ENCODE measurements around the gene OR2T1.
"Not testable (repeated sequence)": the region's sequence is repeated elsewhere in the genome, so short reads cannot be mapped to it uniquely, and the experiment has no call there.

Gene OR2T1

DNA sequence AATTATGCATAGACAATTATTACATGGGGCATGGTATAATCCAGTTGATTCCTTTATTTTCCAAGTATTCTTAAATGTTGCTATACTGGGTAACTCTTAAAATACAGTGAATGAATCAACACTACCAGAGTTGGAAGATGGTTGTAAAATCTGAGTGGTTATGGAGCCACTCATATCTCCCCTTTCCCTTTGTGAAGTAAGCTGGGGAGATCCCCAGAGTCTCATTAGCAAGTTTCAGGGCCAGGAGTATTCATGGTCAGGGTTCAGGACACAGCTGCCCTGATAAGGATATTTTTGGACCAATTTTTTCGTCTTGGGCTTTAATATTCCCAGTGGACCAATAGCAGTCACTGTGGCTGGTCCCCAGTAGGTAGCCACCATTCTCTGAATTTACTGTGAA is 35.8 kb downstream of the OR2T1 start:
- DNase-seq, result not testable (repeated sequence)

DNA sequence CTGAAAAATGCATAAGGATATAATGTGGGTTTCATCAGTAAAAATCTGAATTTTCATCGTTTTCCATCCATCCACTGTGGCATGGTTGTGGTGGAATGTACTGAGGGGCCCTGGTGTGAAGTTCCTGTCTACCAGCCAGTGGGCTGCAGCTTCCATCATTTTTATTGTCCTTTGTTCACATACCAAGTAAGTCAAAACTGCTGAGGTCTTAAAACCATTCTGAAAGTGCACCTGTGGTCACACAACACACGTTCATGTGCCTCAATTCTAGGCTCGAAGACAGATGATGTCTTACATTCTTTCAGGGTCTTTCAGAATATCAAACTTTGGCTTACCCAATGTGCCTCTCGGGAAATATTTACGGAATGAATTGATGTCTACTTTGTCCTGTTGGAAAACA is 36.4 kb downstream of the OR2T1 start:
- not testable (repeated sequence) for DNase-seq

DNA sequence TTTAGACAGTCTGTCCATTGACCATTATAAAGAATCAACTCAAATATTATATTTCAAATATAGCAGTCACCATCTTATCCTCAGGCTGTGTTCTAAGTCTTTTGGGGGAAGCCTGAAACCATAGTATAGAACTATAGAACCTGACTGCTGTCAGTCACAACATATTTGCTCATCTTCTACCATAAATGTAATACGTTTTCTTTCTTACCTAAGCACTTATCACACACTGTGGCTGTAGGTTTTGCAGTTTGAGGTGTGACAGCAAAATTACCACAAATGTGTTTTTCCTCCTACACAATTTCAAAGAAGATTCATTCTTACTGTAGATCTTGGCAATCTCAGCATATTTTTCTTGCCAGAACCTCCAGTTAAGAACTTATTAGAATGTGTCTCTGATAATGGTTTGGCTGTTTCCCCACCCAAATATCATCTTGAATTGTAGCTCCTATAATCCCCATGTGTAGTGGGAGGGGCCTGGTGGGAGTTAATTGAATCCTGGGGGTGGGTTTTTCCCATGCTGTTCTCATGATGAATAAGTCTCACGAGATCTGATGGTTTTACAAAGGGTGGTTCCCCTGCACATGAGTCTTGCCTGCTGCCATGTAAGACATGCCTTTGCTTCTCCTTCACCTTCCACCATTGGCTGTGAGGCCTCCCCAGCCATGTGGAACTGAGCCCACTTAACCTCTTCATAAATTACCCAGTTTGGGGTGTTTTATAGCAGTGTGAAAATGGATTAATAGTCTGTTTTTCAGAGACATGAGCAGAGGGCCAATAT is 39.8 kb downstream of the OR2T1 start:
- not testable (repeated sequence) for DNase-seq

DNA sequence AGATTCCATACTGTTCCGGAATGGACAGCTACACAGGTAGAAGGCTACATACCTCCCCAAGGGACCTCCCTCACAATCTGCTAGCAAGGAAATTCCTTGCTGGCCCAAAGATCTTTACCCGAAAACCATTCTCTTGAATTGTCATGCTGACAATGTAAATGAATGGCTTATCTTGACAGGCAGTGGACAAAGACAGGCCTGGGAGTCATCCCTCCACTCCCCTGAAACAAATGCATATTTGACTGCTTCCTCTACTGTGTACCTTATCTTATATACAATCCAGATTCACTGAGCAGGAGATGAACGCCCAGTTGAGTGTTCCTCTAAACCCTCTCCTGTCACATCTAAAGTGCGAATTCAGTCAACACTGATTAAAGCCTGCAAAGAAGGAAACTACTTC is 41.8 kb downstream of the OR2T1 start:
- not testable (repeated sequence) for DNase-seq

DNA sequence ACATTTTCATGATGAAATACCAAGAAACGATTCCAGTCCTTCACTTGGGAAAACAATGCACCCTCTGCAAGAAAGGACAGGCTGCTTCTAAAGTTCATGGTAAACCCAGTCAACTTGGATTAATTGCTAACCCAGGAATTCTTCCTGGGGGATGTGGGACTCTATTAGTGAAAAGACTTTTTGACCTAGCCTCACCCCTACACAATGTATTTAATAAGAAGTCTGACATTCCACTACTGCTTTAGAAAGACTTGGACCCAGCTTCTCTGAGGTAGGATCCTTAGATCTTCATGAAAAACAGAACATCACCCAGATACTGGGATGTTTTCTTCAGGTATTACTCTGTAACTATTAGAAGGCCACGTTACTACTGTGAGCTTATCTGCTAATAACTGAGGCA is 42.6 kb downstream of the OR2T1 start, which contains the start of gene OR2T2:
OR2T2 (plus strand) TSS at position 239 of the 400 bp plus-strand sequence. CDS start 7,161 bp downstream, outside the sequence.
- not testable (repeated sequence) for DNase-seq

DNA sequence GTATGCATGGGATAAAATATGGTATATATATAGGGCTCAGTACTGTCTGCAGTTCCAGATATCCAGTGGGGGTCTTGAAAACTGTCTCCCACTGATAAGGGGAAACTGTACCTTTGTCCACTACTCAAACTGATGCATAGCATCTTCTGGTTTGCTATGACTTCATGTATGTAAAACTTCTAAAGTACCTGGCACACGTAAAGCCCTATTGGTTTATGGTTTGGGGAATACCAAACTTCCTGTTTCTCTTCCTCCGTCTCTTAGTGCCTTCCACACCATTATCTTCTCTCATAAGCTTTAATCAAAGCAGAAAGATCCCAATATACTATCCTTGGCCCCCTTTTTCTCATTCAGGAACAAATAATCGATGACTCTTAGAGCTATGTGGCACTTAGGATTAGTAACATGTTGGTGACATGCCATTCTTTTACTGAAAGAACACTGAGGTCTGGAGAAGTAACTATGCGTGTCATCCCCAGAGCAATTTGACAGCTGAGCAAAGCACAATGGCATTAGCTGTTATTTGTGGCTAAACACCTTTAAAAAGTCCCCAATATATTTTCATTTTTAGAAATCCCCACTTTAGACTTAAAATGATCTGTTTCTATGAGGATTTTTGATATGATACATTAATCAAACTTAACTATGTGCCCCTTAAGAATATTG is 45.7 kb downstream of the OR2T1 start:
- DNase-seq, result not testable (repeated sequence)

DNA sequence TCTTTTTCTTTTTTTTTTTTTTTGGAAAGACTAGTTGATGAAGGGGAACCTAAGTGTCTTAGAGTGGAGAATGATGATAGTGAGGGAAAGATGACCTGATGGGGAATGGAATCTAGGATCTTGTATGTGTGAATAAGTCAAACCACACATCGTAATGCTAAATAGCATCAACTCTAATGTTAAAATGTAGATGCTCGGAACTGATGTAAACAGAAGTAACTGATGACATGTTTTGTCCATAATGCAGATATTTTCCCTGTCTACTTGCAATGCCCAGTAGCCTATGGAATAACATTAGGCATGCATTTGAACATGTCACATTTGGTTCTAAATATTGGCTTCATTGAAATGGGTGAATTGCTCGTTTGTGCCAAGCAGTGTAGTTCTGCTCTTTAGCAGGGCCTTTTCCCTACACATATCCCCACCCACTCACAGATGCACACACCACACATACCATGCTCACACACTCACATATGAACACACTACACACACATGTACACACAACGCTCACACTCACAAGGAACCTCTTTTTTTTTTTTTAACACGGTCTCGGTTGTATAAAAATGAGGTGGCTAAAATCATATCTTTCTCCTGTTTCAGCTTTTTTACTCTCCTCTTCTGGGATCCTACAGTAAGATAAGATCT is 47.1 kb downstream of the OR2T1 start:
- not testable (repeated sequence) for DNase-seq

DNA sequence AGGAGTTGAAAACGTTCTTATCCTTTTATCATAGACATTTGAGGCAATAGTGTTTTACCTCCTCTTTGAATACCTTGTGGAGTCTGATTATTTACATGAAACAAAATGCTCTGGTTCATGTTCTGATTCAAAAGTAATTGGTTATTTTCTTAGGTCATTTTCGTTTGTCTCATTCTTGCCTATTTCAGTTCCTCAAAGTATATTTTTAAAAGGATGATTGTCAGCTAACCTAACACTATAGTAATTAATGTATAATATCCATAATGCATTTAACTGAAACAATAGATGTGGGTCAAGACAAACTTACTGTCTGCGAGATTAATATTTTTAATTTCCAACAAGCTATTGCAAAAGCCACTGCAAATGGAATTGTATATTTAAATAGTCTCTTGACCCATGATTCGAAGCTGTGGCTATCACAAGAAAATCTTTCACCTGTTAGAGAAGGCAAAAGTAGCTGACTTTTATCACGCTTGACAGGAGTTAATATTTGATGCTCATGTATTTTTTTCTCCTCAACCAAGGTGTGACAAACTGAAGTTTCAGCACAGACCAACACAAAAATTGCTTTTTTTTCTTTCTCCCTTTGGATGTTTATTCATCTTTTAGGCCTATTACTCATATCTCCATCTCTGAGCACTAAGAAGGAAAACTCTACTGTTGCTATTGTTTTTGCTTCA is 47.8 kb downstream of the OR2T1 start:
- not testable (repeated sequence) for DNase-seq

DNA sequence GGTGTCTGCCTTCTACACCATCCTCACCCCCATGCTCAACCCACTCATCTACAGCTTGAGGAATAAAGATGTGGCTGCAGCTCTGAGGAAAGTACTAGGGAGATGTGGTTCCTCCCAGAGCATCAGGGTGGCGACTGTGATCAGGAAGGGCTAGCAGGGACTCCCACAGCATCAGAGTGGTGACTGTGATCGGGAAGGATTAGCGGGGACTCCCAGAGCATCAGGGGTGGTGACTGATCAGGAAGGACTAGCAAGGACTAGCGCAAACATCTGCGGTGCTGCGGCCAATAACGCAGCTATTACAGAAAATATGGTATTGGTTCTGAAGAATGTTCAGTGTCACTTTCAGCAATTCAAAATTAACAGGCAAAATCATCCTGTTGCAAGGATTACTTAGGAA is 50.8 kb downstream of the OR2T1 start:
- DNase-seq, result not testable (repeated sequence)

DNA sequence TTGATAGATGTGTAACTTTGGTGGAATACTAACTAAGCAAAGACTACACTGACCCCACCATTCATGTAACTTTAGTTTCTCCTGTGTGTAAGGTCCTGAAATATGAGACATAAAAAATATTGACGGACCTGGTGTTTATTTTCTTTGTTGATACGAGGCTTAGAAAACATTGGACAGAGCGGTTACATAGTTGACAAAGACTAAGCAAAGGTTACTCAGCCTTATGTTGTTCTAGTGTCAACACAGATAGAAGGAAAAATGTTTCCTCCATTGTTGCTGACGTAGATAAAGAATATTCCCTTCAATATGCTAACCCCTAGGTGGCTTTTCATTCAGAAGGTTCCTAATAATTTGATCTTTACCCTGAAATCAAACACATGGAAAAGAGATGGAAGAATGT is 52.2 kb downstream of the OR2T1 start:
- DNase-seq, result not testable (repeated sequence)

DNA sequence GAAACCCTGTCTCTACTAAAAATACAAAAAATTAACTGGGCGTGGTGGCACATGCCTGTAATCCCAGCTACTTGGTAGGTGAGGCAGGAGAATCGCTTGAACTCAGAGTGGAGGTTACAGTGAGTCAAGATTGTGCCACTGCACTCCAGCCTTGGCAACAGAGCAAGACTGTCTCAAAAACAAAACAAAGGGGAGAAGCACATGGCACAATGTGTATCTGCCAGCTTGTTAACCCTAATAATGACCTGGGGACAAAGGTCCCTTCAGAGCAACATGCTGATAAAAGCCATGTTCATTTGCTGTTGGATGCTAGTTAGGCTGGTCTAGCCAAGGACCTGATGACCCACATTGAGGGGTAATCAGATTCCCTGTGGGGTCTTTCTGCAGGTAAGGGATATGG is 53.8 kb downstream of the OR2T1 start:
- DNase-seq, result not testable (repeated sequence)
